ENCODE measurements around the gene CHIT1. TPM values are rescaled to one million over a fixed set of nuclear protein-coding genes. Genes with fewer than 3 reads are reported as not detected.

CHIT1 gene
- total and polyA plus RNA-seq, 9 of the 15 experiments (the other 6 are each of a cell fraction or from before 2014, with no cell fraction given): not detected

DNA sequence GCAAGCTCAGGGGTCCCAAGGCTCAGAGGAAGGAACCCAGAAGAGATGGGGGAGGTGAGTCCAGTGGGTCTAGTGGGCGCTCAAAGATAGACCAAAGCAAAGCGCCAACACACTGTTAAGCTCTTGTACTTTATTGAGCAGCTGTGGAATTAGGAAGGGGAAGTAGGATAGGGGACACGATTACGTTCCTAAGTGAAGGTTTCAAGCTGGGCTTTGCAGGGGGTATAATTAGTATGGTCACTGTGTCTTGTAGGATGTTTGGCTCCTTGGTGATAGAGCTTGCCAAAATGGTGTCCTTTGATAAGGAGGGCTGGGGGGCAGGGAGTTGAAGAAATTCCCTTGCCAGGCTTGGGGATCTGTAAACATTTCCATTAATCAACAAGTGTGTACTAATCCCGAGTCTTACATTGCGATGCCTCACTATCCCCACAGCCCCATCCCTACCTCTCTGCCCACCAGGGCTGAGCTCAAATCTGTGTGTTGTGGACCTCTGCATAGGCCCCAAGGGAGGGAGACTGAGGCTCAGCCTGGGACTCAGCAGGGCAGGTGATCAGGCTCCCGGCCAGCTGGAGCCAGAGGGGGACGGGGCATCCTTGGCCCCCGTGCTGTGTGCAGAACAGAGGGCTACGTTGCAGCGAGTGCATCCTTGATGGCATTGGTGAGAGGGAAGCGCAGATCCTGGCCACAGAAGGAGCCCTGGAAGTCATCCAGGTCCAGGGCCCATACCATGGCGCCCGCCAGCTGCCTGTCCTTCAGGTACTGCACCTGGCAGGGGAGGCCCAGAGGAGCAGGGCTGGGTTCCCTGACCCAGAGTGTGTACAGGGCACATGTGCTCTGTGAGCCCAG lies 50.4 kb downstream of the CHIT1 start (continued):
- TF ChIP-seq DIDO1 (tag; IDR thresholded peaks at IDR 0.05; ENCODE audit: low read depth) (no peak), PHF21A (IDR thresholded peaks at IDR 0.05; ENCODE audit: borderline replicate concordance, low read depth) (no peak), ZNF589 (CRISPR knock-in tag; IDR thresholded peaks at IDR 0.05; ENCODE audit: low read depth) (no peak), ZNF551 (CRISPR knock-in tag; IDR thresholded peaks at IDR 0.05) (no peak), RFX5 (IDR thresholded peaks at IDR 0.05; ENCODE audit: low read depth, low read length) (no peak), ELF4 (CRISPR knock-in tag; IDR thresholded peaks at IDR 0.05) (no peak), ZNF75A (CRISPR knock-in tag; IDR thresholded peaks at IDR 0.05) (no peak), HMG20A (CRISPR knock-in tag; conservative IDR thresholded peaks at IDR 0.05) (no peak), CBX8 (IDR thresholded peaks at IDR 0.05; ENCODE audit: borderline replicate concordance, extremely low read depth, low read depth, low read length, poor library complexity, severe bottlenecking) (no peak), PRPF4 (IDR thresholded peaks at IDR 0.05; ENCODE audit: insufficient read depth, low read depth, low read length, poor library complexity, severe bottlenecking) (no peak), KAT8 (IDR thresholded peaks at IDR 0.05; ENCODE audit: low read depth) (no peak), TGIF2 (CRISPR knock-in tag; IDR thresholded peaks at IDR 0.05) (no peak), E2F3 (CRISPR knock-in tag; IDR thresholded peaks at IDR 0.05) (no peak)
- TF ChIP-seq, protein P1, sequence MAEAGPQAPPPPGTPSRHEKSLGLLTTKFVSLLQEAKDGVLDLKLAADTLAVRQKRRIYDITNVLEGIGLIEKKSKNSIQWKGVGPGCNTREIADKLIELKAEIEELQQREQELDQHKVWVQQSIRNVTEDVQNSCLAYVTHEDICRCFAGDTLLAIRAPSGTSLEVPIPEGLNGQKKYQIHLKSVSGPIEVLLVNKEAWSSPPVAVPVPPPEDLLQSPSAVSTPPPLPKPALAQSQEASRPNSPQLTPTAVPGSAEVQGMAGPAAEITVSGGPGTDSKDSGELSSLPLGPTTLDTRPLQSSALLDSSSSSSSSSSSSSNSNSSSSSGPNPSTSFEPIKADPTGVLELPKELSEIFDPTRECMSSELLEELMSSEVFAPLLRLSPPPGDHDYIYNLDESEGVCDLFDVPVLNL (CRISPR knock-in tag; IDR thresholded peaks at IDR 0.05; ENCODE audit: low read depth): no peak
